GM19193 (cell line): ENCODE results near the gene NTM.

Source experiments
- POLR2A ChIP-seq: IDR thresholded peaks from 4 replicates; pipeline ENCODE4 v1.6.1; 2011; ENCODE audit not compliant: insufficient read depth, insufficient read length; ENCODE audit errors: extremely low read depth

NTM gene

DNA sequence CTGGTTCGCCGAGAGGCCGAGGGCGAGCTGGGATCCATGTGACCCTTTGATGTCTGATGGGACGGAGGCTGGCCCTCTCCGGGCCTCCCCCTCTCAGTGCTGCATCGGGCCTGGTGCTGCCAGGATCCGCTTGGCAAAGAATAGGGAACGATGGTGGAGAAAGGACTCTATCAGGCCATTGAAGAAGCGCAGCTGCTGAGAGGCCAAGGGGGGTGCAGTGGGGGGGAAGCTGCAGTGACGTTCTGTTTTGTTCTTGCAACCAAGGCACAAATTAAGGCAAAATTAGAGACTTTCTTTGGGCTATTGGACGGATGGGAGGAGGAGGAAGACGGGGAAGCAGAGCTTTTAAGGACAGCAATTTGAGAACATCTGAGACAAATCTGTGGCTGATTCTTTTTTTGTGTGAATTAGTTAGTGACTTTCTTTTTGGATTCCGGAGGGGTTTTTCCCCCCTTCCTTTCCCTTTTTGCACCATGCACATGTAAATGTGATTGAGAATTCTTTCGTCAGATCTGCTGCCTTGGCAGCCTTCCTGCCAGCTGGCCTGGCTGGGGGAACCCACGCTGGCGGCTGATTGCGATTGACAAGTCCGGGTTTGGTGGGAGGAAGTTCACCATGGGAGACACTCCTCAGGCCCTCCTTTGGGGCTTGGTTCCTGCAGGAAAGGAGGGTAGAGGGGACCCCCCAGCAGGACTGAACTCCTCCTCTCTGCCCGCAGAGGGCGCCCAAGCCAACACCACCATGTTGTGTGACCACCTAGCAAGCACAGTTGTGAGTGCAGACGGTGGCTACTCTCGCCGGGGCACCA, 214.6 kb downstream of the NTM start:
- no peak for TF ChIP-seq POLR2A

- no peak for TF ChIP-seq POLR2A
Observed at GRCh38 chr11:131588057-131588456, 217.6 kb downstream of the NTM start.

DNA sequence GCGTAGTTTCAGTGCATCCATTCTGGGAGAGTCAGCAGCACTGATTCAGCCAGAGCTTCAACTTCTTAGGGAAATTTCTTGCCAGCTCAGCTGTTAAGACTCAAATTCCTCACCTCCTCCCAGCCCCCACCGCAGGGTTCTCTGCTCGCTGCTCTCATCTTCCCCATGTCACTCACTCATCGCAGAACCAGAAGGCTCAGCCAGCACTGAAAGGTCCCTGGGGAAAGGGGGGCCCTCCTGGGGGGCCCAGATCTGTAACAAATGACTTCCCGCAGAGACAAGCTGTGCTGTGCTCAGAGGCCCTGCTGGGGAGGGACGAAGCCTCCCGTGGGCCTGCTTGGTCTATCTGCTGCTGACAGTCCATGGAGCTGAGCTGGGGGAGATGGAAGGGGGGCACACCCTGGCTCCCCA, 220.6 kb downstream of the NTM start:
- no peak for TF ChIP-seq POLR2A

DNA sequence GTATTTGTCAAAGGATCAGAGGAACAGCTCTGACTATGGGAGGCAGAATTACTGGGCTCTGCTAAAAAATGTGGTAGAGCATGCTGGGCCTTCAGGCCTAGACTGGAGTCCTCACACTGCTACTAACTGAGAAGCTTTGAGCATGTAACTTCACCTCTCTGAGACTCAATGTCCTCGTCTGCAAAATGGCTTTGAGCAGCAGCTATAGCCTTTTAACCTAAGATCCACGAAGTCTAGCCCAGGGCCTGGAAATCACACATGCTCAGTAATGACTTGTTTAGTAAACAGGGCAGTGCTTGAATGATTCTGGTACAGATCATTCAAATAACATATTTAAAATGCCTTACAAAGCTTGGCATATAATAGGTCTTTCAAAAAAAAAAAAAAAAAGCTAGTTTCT, 221.7 kb downstream of the NTM start:
- TF ChIP-seq POLR2A: no peak

DNA sequence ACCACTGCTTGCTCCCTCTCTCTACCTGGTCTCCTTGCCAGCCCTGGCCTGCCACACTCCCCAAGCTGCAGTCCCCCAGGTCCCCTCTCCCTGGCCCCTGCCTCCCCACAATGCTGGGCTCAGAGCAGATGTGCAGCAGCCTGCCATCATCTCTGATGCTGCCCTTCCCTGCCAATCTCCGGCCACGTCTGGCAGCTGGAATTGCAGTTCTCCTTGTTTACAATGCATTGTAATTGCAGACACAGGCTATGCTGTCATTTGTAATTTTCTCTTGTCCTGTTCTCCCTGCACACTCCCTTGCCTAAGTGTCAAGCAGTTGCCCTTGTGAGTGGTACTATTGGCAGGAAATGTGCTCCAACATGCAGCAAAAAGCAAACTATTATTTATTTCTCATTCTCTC, 222.3 kb downstream of the NTM start:
- TF ChIP-seq POLR2A: no peak

GRCh38 chr11:131593301-131593700, 222.9 kb downstream of the NTM start:
- no peak for TF ChIP-seq POLR2A

- TF ChIP-seq POLR2A: no peak
Observed at GRCh38 chr11:131595797-131596196, 225.4 kb downstream of the NTM start.

- TF ChIP-seq POLR2A: no peak
Observed at GRCh38 chr11:131597890-131598289, 227.5 kb downstream of the NTM start.

DNA sequence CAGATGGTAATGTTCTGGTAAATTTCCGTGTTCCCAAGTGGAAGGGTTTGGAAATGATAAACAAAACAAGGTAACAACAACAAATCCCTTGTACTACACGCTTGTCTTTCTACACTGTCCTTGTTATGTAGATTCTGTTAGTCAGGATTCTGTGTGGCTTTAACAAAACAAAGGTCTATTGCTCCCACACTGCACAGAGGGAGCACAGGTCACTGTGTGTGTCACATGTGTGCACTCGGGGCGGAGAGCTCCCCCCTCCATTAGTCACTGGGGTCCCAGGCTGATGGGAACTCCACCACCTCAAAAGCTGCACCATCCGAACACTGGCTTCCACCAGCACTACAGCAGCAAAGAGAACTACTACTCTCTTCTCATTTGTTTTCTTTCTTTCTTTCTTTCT, 227.9 kb downstream of the NTM start:
- TF ChIP-seq POLR2A: no peak

DNA sequence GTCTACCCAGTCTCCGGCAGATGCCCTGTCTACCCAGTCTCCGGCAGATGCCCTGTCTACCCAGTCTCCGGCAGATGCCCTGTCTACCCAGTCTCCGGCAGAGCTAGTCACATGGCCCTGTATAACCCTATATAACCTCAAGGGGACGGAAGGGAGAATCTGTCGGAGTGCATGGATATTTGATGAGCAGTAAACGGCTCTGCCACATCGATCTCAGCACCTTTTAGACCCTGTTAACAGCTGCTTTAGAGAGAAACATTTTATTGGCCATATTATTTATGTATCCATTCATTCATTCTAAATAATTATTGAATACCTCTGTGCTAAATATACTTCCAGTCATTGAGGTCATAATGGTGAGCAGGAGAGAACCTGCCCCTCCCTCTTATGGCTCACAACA, 228.9 kb downstream of the NTM start:
- TF ChIP-seq POLR2A: no peak

GRCh38 chr11:131600628-131601027, 230.2 kb downstream of the NTM start:
- no peak for TF ChIP-seq POLR2A

DNA sequence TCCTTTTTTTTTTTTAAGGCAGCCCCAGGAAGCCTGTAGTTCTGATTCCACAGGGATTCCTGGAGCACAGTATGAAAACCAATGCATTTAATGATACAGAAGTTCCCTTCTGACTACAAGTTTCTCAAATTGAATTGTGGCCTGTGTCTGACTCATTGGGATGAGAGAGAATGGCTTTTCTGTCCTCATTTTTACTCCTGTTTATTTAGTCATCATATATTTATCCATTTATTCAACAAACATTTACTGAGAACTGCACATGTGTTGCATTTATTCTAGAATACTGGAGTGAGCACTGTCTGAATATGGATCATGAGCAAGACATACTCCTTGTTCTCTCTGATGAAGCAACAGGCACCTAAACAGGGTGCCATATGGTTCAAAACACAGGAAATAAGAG, 231.2 kb downstream of the NTM start:
- TF ChIP-seq POLR2A: no peak

- no peak for TF ChIP-seq POLR2A
Observed at GRCh38 chr11:131602431-131602830, 232.0 kb downstream of the NTM start.

GRCh38 chr11:131606811-131607335, 236.5 kb downstream of the NTM start:
- no peak for TF ChIP-seq POLR2A

- TF ChIP-seq POLR2A: no peak
Observed at GRCh38 chr11:131609337-131609736, 238.9 kb downstream of the NTM start.

GRCh38 chr11:131609921-131610320, 239.5 kb downstream of the NTM start:
- no peak for TF ChIP-seq POLR2A
